Tibial artery (tissue), 4 donors: ENCODE results near the gene IL11RA.

Experiments used
- DNase-seq, 2 donors: peaks; one replicate each; pipeline ENCODE4 v3.0.0-alpha.2; 2019
- H3K27ac ChIP-seq, 2 donors: fragments of 200-600 bp; sonication (generic) in 1 of 2; 1 replicate in 1 of 2; 2 replicates in 1 of 2; pipeline ENCODE4 v1.5.1; 2018 to 2019; ENCODE audit warnings: mild to moderate bottlenecking in 1 of 2
- H3K27me3 ChIP-seq, 2 donors: fragments of 200-600 bp; sonication (generic) in 1 of 2; one replicate each; pipeline versions ENCODE4 v1.5.1 to v1.6.0; 2016 to 2019
- H3K36me3 ChIP-seq, 3 donors: fragments of 200-600 bp; sonication (generic) in 2 of 3; one replicate each; pipeline ENCODE4 v1.5.1; 2016 to 2019; ENCODE audit warnings: mild to moderate bottlenecking in 2 of 3
- H3K4me1 ChIP-seq, 4 donors: fragments of 200-600 bp; sonication (generic) in 2 of 4; 1 replicate in 3 of 4; 2 replicates in 1 of 4; pipeline ENCODE4 v1.5.1; 2016 to 2019
- H3K4me3 ChIP-seq, 2 donors: fragments of 200-600 bp; sonication (generic) in 1 of 2; 1 replicate in 1 of 2; 2 replicates in 1 of 2; pipeline ENCODE4 v1.5.1; 2018 to 2019; ENCODE audit warnings: mild to moderate bottlenecking in 2 of 2
- H3K9me3 ChIP-seq, 3 donors: fragments of 200-600 bp; sonication (generic) in 1 of 3; one replicate each; pipeline ENCODE4 v1.5.1; 2016 to 2019
- intact Hi-C: fragments of 100-400 bp; cut with DNase I; formaldehyde crosslinking; loops from one replicate; pipeline ENCODE4 v1.15.0; 2023; ENCODE audit warnings: low total_unique reads
- TF ChIP-seq, protein P1 (sequence below), 2 experiments: fragments of 200-600 bp in 1 of 2; fragments of 450-650 bp in 1 of 2; IDR thresholded peaks; one replicate each; pipeline ENCODE4 v1.5.1; 2017 to 2019; ENCODE audit warnings: antibody characterized with exemption in 2 of 2, mild to moderate bottlenecking in 1 of 2, moderate library complexity in 1 of 2

IL11RA gene

DNA sequence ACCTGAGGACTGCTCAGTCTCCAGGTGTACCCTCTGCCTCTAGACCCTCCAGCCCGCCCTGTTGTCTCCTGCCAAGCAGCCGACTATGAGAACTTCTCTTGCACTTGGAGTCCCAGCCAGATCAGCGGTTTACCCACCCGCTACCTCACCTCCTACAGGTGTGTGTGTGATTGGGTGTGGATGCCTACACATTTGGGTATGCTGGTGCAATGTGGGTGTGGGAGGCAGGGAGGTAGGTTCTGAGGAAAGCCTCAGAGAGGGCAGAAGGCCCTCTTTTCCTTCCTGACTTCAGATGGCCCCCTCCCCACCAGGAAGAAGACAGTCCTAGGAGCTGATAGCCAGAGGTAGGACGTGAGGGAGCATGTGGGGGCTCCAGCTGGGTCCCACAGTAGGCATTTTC is 5.0 kb downstream of the IL11RA start:
- Histone ChIP-seq H3K36me3 (peaks cover 14 to 39% (median 18%) of the 10 kb centered on the region in 3 donors), H3K9me3 (no peaks in the 10 kb centered on the region), H3K4me3 (no peak overlapping the region), H3K27ac (no peak overlapping the region), H3K4me1 (peaks cover 8 to 40% (median 35%) of the 10 kb centered on the region in 4 donors), H3K27me3 (no peaks in the 10 kb centered on the region)
- DNase-seq = no peak
- TF ChIP-seq, protein P1, sequence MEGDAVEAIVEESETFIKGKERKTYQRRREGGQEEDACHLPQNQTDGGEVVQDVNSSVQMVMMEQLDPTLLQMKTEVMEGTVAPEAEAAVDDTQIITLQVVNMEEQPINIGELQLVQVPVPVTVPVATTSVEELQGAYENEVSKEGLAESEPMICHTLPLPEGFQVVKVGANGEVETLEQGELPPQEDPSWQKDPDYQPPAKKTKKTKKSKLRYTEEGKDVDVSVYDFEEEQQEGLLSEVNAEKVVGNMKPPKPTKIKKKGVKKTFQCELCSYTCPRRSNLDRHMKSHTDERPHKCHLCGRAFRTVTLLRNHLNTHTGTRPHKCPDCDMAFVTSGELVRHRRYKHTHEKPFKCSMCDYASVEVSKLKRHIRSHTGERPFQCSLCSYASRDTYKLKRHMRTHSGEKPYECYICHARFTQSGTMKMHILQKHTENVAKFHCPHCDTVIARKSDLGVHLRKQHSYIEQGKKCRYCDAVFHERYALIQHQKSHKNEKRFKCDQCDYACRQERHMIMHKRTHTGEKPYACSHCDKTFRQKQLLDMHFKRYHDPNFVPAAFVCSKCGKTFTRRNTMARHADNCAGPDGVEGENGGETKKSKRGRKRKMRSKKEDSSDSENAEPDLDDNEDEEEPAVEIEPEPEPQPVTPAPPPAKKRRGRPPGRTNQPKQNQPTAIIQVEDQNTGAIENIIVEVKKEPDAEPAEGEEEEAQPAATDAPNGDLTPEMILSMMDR (IDR thresholded peaks at IDR 0.05) = no peak
- intact Hi-C loops = no loop called here

DNA sequence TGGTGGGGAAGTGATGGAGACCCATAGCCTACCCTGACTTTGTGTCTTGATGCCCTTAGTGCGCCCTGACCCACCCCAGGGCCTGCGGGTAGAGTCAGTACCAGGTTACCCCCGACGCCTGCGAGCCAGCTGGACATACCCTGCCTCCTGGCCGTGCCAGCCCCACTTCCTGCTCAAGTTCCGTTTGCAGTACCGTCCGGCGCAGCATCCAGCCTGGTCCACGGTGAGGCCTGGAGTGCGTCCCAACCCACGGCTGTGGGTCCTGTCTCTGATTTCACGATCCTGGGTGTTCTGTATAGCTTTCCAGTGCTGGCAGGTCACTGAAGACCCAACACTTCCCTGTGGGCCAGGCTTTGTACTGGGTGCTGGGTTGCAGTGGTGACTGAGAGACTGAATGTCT is 6.5 kb downstream of the IL11RA start:
- TF ChIP-seq, protein P1 (IDR thresholded peaks at IDR 0.05) = no peak
- Histone ChIP-seq H3K27ac (no peak overlapping the region), H3K4me1 (peaks cover 0 to 27% (median 22%) of the 10 kb centered on the region in 4 donors), H3K4me3 (no peak overlapping the region), H3K9me3 (no peaks in the 10 kb centered on the region), H3K36me3 (peaks cover 14 to 50% (median 20%) of the 10 kb centered on the region in 3 donors), H3K27me3 (no peaks in the 10 kb centered on the region)
- intact Hi-C loops = no loop called here
- DNase-seq = no peak

DNA sequence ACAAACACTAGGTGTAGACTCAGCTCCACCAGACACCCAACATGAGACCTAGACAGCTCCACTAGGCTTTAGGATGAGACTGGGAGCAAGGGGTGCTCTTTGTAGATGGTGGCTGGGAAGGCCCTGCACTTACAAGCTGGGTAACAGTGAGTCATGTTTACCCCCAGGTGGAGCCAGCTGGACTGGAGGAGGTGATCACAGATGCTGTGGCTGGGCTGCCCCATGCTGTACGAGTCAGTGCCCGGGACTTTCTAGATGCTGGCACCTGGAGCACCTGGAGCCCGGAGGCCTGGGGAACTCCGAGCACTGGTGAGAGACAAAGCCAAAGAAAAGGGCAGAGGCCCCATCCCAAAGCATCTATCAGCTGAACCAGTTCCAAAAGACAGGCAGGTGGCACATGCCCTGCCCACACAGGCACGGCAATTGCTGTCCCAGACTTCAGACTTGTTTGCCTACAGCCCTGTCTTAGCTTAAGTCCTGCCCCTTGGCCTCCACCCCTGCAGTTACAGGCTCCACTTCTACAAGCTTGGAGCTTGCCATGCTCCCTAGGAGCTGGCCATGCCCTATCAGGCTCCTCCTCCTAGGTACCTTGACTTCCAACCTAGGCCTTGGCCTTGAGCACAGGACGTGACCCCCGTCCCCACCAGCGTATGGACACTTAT is 7.7 kb downstream of the IL11RA start:
- Histone ChIP-seq H3K27ac (no peak overlapping the region), H3K9me3 (no peaks in the 10 kb centered on the region), H3K27me3 (no peaks in the 10 kb centered on the region), H3K36me3 (peaks cover 14 to 50% (median 20%) of the 10 kb centered on the region in 3 donors), H3K4me3 (no peak overlapping the region), H3K4me1 (peaks cover 0 to 25% (median 14%) of the 10 kb centered on the region in 4 donors)
- no peak for DNase-seq
- intact Hi-C loops = no loop called here
- TF ChIP-seq, protein P1 (IDR thresholded peaks at IDR 0.05) = no peak

DNA sequence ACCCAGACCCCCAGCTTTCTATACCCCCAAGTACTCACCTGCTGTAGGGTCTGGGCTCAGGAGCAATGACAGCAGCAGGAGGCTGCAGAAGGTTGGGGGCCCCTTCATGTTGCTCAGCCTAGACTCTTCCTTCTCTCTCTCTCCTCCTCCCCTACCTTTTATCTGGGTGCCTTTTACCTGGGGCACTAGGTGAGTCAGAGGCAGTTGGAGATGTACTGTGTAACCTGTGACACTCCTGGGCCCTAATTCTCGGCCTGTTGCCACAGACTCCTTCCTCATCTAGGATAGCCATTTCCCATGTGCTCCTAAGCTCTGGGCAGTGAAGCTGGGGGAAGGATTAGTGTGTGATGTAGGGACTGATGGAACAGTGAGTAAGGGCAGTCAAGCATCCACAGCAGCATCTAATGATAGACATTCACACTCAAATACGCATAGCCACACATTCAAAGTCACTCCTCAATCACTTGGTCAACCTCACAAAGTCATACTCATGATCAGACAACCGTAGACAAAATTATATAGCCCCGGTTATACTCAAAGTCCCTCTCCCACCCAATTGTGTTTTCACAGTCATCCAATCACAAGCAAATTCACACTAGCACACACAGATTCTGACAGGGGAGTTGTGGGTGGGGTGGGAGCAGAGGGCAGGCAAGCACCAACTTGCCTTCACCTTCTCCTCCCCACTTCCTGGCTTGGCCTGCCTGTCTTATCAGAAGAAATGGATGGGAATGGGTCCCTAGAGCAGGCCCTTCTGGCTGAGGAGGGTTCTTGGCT is 10.7 kb downstream of the IL11RA start, which contains the start of gene CCL27:
CCL27 (minus strand) TSS at position 132 of the 777 bp plus-strand sequence; CDS start at position 108, 24 bp downstream.
- Histone ChIP-seq H3K9me3 (no peaks in the 10 kb centered on the region), H3K27me3 (no peaks in the 10 kb centered on the region), H3K27ac (peak within 1 kb of the TSS; percentile 96 to 98), H3K4me1 (peaks cover 0 to 31% (median 18%) of the 10 kb centered on the region in 4 donors), H3K36me3 (peaks cover 14 to 47% (median 20%) of the 10 kb centered on the region in 3 donors), H3K4me3 (no peak within 1 kb of the TSS)
- TF ChIP-seq, protein P1 (IDR thresholded peaks at IDR 0.05) = no peak
- no peak for DNase-seq
- intact Hi-C loops = no loop called here

DNA sequence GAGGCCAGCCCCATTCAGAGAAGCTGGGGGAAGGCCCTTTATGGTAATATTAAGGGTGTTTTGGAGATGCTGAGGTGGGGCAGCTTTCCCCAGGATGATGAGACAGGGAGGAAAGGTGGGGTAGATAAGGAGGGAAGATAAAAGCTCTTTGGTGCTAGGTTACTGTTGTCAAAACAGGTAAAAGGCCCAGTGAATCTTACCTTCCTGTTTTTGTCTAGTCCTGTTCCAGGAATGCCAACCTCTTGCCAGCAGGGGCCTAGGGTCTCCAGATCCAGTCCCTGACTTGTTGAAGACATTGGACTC is 11.3 kb downstream of the IL11RA start:
- no peak for DNase-seq
- Histone ChIP-seq H3K36me3 (peaks cover 14 to 51% (median 22%) of the 10 kb centered on the region in 3 donors), H3K4me1 (peaks cover 0 to 31% (median 18%) of the 10 kb centered on the region in 4 donors), H3K4me3 (no peak overlapping the region), H3K9me3 (no peaks in the 10 kb centered on the region), H3K27ac (peak overlapping the region in 1 of 2 donors; percentile 96), H3K27me3 (no peaks in the 10 kb centered on the region)
- TF ChIP-seq, protein P1 (IDR thresholded peaks at IDR 0.05) = no peak
- intact Hi-C loops = no loop called here
